OCI-LY1 (cell line): Measurements from ENCODE around the gene DOCK4.

Experiments
- H2AFZ ChIP-seq: fragments of 200-600 bp; sonication (generic), shearing (Covaris generic); 2 replicates; pipeline ENCODE4 v1.6.0; 2014; ENCODE audit warnings: antibody characterized with exemption, mild to moderate bottlenecking, low read length
- H3F3A ChIP-seq: fragments of 200-600 bp; sonication (generic), shearing (Covaris generic); 2 replicates; pipeline ENCODE4 v1.6.0; 2014; ENCODE audit warnings: mild to moderate bottlenecking, antibody characterized with exemption, low read length, moderate library complexity; ENCODE audit not compliant: insufficient read depth
- H3K27ac ChIP-seq: fragments of 200-600 bp; sonication (generic); 2 replicates; pipeline ENCODE4 v1.5.1; 2014; ENCODE audit warnings: low read length, mixed run types, mild to moderate bottlenecking, low read depth; ENCODE audit not compliant: poor library complexity, severe bottlenecking
- H3K27me3 ChIP-seq: fragments of 200-600 bp; sonication (generic); 2 replicates; pipeline ENCODE4 v1.6.0; 2014; ENCODE audit warnings: antibody characterized with exemption, mild to moderate bottlenecking, low read length, moderate library complexity; ENCODE audit not compliant: insufficient read depth
- H3K36me3 ChIP-seq: fragments of 200-600 bp; sonication (generic); 2 replicates; pipeline ENCODE4 v1.6.1; 2014; ENCODE audit warnings: mild to moderate bottlenecking, antibody characterized with exemption, low read length, moderate library complexity, mixed read lengths; ENCODE audit not compliant: insufficient read depth
- H3K4me1 ChIP-seq: fragments of 200-600 bp; sonication (generic); 2 replicates; pipeline ENCODE4 v1.5.1; 2014; ENCODE audit warnings: mild to moderate bottlenecking, low read length, moderate library complexity; ENCODE audit not compliant: insufficient read depth, severe bottlenecking
- H3K4me2 ChIP-seq: fragments of 200-600 bp; sonication (generic), shearing (Covaris generic); 2 replicates; pipeline ENCODE4 v1.6.1; 2014; ENCODE audit warnings: low read length
- H3K4me3 ChIP-seq: fragments of 200-600 bp; sonication (generic); 2 replicates; pipeline ENCODE4 v1.5.1; 2014; ENCODE audit warnings: low read length, low read depth, mild to moderate bottlenecking, mixed read lengths; ENCODE audit not compliant: poor library complexity, severe bottlenecking
- H3K79me2 ChIP-seq: fragments of 200-600 bp; shearing (Covaris generic); 2 replicates; pipeline ENCODE4 v1.6.1; 2016; ENCODE audit warnings: mixed run types, low read length, mixed read lengths; ENCODE audit not compliant: insufficient read depth
- H3K9ac ChIP-seq: fragments of 200-600 bp; sonication (generic), shearing (Covaris generic); 2 replicates; pipeline ENCODE4 v1.6.1; 2014; ENCODE audit warnings: mild to moderate bottlenecking, low read length, mixed read lengths
- H3K9me2 ChIP-seq: fragments of 200-600 bp; sonication (generic), shearing (Covaris generic); 2 replicates; pipeline ENCODE4 v1.6.1; 2014; ENCODE audit warnings: low read depth, mild to moderate bottlenecking, low read length, mixed read lengths
- H3K9me3 ChIP-seq: fragments of 200-600 bp; shearing (Covaris generic); 2 replicates; pipeline ENCODE4 v1.6.1; 2014; ENCODE audit warnings: low read length, mixed read lengths
- H4K20me1 ChIP-seq: fragments of 200-600 bp; sonication (generic), shearing (Covaris generic); 2 replicates; pipeline ENCODE4 v1.6.0; 2016; ENCODE audit warnings: mild to moderate bottlenecking, low read length; ENCODE audit not compliant: insufficient read depth
- EZH2 ChIP-seq: fragments of 200-600 bp; sonication (generic), shearing (Covaris generic); IDR thresholded peaks from 2 replicates; pipeline ENCODE4 v1.8.0; 2017; ENCODE audit warnings: borderline replicate concordance, mixed run types, mild to moderate bottlenecking, antibody characterized with exemption, low read length, moderate library complexity, mixed read lengths
- TF ChIP-seq, protein P1 (sequence below): fragments of 200-600 bp; sonication (generic), shearing (Covaris generic); IDR thresholded peaks from 2 replicates; pipeline ENCODE4 v1.5.1; 2017; ENCODE audit warnings: mild to moderate bottlenecking, antibody characterized with exemption, low read length, moderate library complexity, mixed read lengths

DOCK4 gene

DNA sequence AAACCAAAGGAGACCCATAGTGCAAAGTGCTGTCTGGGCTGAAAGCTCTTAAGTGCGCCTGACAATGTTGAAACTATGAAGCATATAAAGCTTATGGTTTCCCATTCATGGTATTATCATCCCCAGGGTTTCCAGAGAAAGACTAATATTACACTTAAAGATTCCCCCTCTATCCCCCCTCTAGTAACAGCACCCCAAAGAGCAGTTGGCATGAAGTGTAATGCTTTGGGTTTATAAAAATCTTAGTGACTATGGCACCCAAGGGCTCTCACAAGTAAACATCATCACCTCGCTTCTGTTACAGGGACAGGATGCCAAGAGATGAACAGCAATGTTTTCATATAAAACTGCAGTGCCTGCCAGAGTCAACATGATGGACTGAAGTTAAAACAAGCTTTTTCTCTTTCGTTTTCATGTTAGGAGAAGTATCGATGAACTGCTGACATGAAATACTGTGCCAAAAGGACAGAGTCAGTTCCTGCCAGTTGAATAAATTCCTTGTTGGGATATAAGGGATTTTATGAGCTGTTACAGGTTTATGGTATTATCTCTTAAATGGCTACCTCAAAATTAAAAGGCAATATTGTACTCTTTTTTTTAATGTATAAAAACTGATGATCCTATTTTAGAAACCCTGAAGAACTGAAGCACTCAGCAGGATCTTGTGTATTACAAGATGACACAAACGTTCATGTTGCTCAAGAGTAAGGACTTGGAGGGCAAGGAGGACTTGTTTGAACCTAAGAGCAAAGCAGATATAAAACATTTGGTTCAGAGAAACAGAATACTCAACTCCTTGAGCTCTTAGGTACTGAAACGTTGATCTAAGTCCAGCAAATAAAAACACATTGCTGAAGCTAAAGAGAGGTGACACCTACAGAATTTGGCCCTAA lies 440.2 kb downstream of the DOCK4 start:
- no peak overlapping the region for H3K27ac ChIP-seq
- no peak overlapping the region for H3K9ac ChIP-seq
- H3K36me3 ChIP-seq: no peaks in the 10 kb centered on the region
- no peak overlapping the region for H2AFZ ChIP-seq
- no peaks in the 10 kb centered on the region for H3K79me2 ChIP-seq
- H3K9me3 ChIP-seq: no peaks in the 10 kb centered on the region
- no peak overlapping the region for H3K4me2 ChIP-seq
- H4K20me1 ChIP-seq: no peaks in the 10 kb centered on the region
- no peaks in the 10 kb centered on the region for H3K9me2 ChIP-seq
- no peaks in the 10 kb centered on the region for H3K27me3 ChIP-seq
- H3K4me1 ChIP-seq: no peaks in the 10 kb centered on the region
- H3F3A ChIP-seq: no peaks in the 10 kb centered on the region
- H3K4me3 ChIP-seq: no peak overlapping the region
- TF ChIP-seq EZH2: no peak
- TF ChIP-seq, protein P1, sequence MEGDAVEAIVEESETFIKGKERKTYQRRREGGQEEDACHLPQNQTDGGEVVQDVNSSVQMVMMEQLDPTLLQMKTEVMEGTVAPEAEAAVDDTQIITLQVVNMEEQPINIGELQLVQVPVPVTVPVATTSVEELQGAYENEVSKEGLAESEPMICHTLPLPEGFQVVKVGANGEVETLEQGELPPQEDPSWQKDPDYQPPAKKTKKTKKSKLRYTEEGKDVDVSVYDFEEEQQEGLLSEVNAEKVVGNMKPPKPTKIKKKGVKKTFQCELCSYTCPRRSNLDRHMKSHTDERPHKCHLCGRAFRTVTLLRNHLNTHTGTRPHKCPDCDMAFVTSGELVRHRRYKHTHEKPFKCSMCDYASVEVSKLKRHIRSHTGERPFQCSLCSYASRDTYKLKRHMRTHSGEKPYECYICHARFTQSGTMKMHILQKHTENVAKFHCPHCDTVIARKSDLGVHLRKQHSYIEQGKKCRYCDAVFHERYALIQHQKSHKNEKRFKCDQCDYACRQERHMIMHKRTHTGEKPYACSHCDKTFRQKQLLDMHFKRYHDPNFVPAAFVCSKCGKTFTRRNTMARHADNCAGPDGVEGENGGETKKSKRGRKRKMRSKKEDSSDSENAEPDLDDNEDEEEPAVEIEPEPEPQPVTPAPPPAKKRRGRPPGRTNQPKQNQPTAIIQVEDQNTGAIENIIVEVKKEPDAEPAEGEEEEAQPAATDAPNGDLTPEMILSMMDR: no peak

DNA sequence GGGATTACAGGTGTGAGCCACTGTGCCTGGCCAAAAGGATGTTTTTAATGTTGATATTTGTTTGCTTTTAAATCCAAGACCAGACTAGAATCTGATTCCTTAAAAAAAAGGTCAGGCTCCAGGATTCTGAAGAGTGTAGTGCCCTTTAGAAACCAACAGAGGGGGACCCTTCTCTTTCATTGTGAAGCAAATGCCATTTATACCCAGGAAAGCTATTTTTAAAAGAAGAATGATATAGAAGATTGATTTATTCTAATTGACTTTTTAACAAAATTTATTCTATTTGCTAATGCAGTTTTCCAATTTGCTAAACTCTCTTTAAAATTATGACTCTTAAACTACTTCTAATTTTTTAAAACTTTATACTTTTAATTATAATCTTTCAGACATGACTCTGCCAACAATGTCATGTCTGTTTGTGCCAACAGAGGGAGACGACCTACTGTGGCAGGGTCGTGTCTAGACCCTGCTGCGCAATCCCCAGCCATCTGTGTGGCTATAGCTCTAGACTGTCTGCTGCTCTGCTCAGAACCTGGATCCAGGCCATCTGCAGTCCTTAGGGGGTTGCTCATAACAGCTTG lies 442.9 kb downstream of the DOCK4 start:
- no peaks in the 10 kb centered on the region for H3K4me1 ChIP-seq
- no peaks in the 10 kb centered on the region for H4K20me1 ChIP-seq
- no peak overlapping the region for H3K4me2 ChIP-seq
- H2AFZ ChIP-seq: no peak overlapping the region
- H3K9me2 ChIP-seq: no peaks in the 10 kb centered on the region
- no peaks in the 10 kb centered on the region for H3K36me3 ChIP-seq
- no peaks in the 10 kb centered on the region for H3F3A ChIP-seq
- no peaks in the 10 kb centered on the region for H3K27me3 ChIP-seq
- no peak overlapping the region for H3K9ac ChIP-seq
- H3K9me3 ChIP-seq: no peaks in the 10 kb centered on the region
- H3K27ac ChIP-seq: no peak overlapping the region
- no peak overlapping the region for H3K4me3 ChIP-seq
- TF ChIP-seq, protein P1: peak; percentile 45
- TF ChIP-seq EZH2: no peak
- no peaks in the 10 kb centered on the region for H3K79me2 ChIP-seq

DNA sequence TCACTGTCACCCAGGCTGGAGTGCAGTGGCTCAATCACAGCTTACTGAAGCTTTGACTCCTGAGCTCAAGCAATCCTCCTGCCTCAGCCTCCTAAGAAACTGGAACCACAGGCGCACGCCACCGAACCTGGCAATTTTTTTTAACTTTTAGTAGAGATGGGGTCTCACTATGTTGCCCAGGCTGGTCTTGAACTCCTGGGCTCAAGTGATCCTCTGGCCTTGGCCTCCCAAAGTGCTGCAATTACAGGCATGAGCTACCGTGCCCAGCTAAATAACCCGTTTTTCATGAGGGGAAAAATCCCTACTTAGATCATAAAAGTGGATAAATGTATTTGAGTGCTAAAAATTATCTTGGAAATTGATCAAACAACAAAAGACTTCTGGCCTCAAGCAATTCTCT lies 443.4 kb downstream of the DOCK4 start:
- Histone ChIP-seq H3K4me2 (no peak overlapping the region), H3K4me1 (no peaks in the 10 kb centered on the region), H3K27me3 (no peaks in the 10 kb centered on the region), H3K36me3 (no peaks in the 10 kb centered on the region), H3F3A (no peaks in the 10 kb centered on the region), H4K20me1 (no peaks in the 10 kb centered on the region), H3K9ac (no peak overlapping the region), H3K79me2 (no peaks in the 10 kb centered on the region), H3K4me3 (no peak overlapping the region), H3K9me3 (no peaks in the 10 kb centered on the region), H2AFZ (no peak overlapping the region), H3K27ac (no peak overlapping the region), H3K9me2 (no peaks in the 10 kb centered on the region)
- TF ChIP-seq, protein P1: no peak
- no peak for TF ChIP-seq EZH2
